Activated CD4-positive, alpha-beta T cell treated with anti-CD3 and anti-CD28 coated beads for 4 hours (primary cell): ENCODE measurements around the gene MNAT1.
"Not testable (repeated sequence)": the region's sequence is repeated elsewhere in the genome, so short reads cannot be mapped to it uniquely, and the experiment has no call there.

Experiments used
- DNase-seq, 2 donors: peaks; one replicate each; pipeline ENCODE4 v3.0.0-alpha.2; 2020

The MNAT1 gene

DNA sequence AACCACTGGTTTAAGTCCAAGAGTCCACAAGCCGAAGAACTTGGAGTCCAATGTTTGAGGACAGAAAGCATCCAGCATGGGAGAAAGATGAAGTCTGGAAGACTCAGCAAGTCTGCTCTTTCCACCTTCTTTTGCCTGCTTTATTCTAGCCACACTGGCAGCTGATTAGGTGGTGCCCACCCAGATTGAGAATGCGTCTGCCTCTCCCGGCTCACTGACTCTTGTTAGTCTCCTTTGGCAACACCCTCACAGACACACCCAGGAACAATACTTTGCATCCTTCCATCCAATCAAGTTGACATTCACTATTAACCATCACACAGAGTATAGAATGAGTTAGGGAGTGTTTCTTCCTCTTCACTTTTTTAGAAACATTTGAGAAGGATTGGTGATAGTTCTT is 156.1 kb downstream of the MNAT1 start:
- not testable (repeated sequence) for DNase-seq

DNA sequence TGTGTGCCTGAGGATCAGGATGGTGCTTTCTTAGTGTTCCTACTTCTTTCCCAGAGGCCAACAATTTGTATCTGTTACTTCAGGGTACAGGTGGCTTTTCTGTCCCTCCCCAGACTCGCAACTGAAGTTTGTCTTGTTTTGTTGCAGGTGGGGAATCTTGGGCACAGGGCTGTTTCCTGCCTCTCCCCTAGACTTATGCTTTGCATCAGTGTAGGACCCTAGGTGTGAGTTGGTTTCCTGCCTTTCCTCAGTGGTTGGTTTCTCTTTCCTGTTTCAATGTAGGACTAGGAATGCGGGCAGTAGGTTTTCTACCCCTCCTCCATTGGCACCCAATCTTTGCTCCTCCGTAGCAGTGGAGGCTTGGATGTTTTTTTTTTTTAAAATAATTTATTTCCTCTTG is 159.3 kb downstream of the MNAT1 start:
- DNase-seq: no peak

- DNase-seq: no peak
Measured at GRCh38 chr14:60904381-60904780, 169.8 kb downstream of the MNAT1 start.

- DNase-seq: no peak
Measured at GRCh38 chr14:60905923-60906322, 171.4 kb downstream of the MNAT1 start.

DNA sequence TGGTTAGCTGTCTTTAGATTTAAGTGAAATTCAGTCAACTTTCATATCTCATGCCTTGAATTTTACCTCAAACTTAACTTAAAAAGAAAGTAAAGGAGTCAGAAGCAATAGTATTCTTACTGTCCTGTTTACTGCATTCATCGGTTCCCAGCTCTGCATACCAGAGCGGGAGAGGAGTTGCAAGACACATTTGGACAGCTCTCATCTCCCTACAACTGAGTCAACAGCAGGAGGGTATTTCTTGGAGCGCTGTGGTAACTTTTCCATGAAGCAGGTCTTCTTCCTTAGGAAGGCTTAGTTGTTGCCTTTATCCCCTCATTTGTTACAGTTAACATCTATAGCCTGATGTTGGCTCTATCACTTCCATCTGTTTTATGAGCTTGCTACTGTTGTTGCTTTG is 181.2 kb downstream of the MNAT1 start:
- no peak for DNase-seq

GRCh38 chr14:60922050-60922449 is 187.5 kb downstream of the MNAT1 start:
- no peak for DNase-seq

- DNase-seq: no peak
Measured at GRCh38 chr14:60925286-60925685, 190.7 kb downstream of the MNAT1 start.

DNA sequence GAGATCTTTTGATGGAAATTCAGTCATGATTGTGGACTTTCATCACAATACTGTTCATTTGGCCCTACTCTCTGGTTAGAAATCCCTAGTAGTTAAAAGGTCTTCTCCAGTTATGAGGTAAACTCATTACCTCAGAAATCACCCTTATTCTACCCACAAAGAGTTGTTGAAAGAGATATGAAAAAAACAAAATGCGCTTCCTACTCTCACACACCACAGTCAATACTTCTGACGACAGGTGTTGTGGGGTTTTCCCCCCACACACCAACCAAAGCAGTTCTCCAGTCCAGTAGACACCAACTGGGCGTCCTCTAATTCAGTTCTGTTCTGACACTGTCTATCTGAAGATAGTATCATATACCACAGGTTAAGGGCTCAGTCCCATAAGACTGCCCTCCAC is 191.4 kb downstream of the MNAT1 start:
- DNase-seq: no peak

GRCh38 chr14:60931218-60931617 is 196.7 kb downstream of the MNAT1 start:
- no peak for DNase-seq

GRCh38 chr14:60933920-60934655 is 199.5 kb downstream of the MNAT1 start:
- DNase-seq: no peak

DNA sequence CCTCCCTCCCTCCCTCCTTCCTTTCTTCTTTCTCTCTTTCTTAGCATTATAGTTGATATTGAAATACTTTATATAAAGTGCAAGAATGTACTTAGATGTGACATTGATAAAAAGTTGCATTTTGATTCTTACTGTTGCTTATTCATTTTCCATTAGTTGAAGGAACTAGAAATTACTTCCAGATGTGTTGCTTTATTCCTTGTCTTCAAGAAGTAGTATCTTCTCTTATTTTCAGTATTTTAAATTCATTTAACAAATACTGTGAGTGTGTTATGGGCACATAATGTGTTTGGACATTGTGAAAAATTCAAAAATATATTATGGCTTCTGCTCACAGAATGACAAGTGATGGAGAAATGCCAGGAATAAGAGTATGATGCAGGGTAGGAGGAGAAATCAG is 200.8 kb downstream of the MNAT1 start:
- no peak for DNase-seq

DNA sequence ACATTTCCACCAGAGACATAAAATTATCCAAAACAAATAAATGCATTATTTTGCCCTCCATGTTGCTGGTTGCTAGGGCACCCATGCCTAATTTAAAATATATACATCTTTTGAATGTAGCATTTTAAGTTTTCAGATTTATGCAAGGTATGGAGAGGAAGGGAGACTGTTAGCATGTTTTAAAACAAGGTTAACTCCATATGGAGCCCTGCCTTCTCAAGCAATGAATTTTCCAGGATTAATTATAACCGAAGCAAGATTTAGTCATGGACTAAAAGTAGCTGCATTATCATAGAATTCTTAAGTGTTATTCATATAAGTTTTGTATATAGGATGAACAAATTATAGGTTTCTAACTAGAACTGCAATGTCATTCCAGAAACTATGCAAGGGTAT is 209.1 kb downstream of the MNAT1 start:
- no peak for DNase-seq

DNA sequence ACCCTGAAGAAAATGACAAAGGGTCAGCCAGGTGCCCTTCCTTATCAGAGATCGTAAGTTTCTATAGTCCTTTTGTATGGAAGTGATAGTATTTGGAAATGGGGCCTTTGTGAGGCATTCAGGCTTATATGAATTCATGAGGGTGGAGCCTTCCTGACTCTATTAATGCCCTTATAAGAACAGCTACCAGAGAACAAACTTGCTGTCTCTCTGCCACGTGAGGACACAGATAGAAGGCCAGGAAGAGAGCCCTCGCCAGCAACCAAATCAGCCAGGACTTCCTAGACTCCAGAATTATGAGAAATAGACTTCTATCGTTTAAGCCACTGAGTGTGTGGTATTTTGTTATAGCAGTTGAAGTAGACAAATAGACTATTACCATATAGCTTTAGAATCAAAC is 209.6 kb downstream of the MNAT1 start:
- DNase-seq: no peak

GRCh38 chr14:60945984-60946383 is 211.4 kb downstream of the MNAT1 start:
- no peak for DNase-seq

GRCh38 chr14:60946773-60947172 is 212.2 kb downstream of the MNAT1 start:
- no peak for DNase-seq

DNA sequence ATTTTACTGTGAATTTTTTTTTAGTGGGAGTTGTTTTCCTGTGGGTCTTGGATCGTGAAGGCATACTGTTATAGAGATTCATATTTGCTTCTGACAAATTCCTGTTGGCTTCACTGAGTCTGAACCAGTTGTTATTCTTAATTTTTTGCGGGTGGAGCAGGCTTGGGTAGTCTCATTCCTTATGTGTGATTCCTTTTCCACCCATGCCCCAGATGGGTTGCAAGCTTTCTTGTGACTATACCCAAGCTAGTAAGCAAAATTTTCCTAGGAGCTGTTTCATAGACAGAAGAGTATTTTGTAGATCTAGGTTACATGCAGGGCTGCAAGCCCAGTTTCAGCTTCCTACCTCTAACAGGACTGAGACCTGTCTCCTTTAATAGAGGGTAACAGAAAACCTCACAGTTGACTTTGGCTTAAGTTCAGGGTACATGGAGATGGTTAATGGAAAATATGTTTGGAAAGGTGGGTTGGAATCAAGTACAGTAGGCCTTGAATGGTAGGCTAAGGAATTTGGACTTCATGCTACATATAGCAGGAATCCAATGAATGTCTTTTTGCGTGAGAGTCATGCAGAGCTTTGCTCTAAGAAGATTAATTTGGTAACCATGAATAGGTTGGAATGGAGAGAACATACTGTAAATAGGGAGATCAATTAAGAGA is 217.3 kb downstream of the MNAT1 start:
- DNase-seq: no peak

- no peak for DNase-seq
Measured at GRCh38 chr14:60956202-60956601, 221.6 kb downstream of the MNAT1 start.

DNA sequence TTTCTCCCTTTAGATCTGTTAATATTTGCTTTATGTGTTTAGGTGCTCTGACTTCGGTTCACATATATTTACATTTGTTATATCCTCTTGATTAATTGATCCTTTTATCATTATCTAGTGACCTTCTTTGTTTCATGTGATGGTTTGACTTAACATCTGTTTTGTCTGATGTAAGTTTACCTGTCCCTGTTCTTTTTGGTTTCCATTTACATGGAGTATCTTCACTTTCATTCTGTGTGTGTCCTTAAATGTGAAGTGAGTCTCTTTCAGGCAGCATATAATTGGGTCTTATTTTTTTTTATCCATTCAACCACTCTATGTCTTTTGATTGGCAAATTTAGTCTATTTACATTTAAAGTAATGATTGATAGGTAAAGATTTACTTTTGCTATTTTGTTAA is 222.1 kb downstream of the MNAT1 start:
- no peak for DNase-seq

DNA sequence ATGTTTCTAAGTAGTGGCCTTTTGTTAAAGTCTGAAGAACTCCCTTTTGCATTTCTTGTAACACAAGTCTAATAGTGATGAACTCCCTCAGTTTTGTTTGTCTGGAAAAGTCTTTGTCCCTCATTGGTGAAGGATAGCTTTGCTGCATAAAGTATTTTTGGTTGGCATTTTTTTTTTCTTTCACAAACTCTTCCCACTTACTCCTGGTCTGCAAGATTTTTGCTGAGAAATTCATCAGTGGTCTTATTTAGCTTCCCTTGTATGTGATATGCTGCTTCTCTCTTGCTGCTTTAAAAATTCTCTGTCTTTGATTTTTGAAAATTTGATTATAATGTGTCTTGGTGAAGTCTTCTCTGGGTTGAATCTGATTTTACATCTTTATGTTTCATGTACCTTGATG is 223.6 kb downstream of the MNAT1 start:
- no peak for DNase-seq

GRCh38 chr14:60963761-60964160 is 229.2 kb downstream of the MNAT1 start:
- DNase-seq: no peak

DNA sequence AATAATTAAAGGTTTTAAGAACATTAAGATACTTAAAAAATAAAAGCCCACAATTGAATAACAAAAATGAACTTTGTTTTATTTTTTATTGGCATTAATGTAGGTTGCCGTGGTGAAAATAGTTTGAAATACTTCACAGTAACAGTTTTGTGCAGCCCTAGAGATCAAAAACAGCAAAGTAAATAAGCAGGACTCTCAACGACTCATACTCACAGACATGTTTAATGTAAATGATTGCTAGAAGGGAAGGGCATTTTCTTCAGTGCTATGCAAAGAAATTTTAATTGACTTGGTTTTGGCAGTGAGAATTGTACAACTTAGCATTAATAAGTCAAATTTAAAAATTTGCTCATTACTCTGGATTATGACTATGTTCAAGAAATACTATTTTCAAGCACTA is 230.3 kb downstream of the MNAT1 start:
- DNase-seq: no peak

GRCh38 chr14:60965402-60965801 is 230.8 kb downstream of the MNAT1 start:
- no peak for DNase-seq

GRCh38 chr14:60968099-60968498 is 233.5 kb downstream of the MNAT1 start:
- DNase-seq: no peak

DNA sequence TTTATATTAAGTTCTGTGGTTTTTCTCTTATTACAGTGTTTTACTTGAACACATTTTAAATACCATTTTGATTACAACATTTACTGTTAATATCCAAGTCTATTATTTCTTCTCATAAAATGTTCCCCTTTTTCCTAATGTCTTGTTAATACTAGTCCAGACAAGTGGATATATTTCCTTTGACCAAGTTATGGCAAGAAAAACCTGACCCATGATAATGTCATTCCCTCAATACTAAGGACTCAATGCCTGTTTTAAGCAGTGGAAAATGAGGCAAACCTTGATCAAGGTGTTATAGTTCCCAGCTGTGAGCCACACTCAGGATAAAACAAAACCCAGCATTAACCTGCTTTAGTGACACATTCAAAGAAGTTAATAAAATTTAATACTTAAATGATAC is 234.1 kb downstream of the MNAT1 start:
- DNase-seq: no peak

DNA sequence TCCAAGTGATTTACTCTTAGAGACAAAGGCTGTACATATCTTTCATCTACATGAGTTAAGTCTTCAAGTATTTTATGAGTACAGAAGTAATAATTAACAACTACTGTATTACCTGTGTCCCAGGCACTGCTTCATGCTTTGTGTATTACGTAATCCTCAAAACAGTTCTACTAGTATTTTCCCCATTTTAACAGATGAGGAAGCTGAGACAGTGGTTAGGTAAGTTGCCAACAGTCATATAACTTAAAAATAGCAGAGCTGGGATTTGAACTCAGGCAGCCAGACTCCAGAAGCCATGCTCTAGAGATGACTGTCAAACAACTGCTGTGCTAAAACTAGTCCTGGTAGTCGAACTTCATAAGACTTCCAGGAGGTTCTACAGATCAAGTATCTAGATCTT is 235.6 kb downstream of the MNAT1 start:
- no peak for DNase-seq
